ENCODE results near the gene TNNC1. TPM values are rescaled to one million over a fixed set of nuclear protein-coding genes. Genes with fewer than 3 reads are reported as not detected.

The TNNC1 gene
- total RNA-seq, 1 experiment from 2014 or later: 8.3 TPM

Other genes starting within 250 kb of the TNNC1 start
- 0.30 and 0.44 TPM in 2 replicates for gene TLR9, start 228.4 kb downstream of the TNNC1 start, total RNA-seq (2021)
- gene TWF2, start 214.9 kb downstream of the TNNC1 start, total RNA-seq (2021): 102 and 115 TPM in 2 replicates
- gene PPM1M, start 208.3 kb downstream of the TNNC1 start, total RNA-seq (2021): 16.2 TPM in 2 replicates
- gene WDR82, start 175.4 kb downstream of the TNNC1 start, total RNA-seq (2021): 34.2 and 44.5 TPM in 2 replicates
- gene GLYCTK, start 166.2 kb downstream of the TNNC1 start, total RNA-seq (2021): 8.9 and 11.1 TPM in 2 replicates
- 5.9 and 6.6 TPM in 2 replicates for gene DNAH1, start 137.7 kb downstream of the TNNC1 start, total RNA-seq (2021)
- 81.4 and 81.7 TPM in 2 replicates for gene BAP1, start 44.0 kb downstream of the TNNC1 start, total RNA-seq (2021)
- 14.0 and 14.5 TPM in 2 replicates for gene PHF7, start 43.4 kb downstream of the TNNC1 start, total RNA-seq (2021)
- 1.3 and 1.4 TPM in 2 replicates for gene SEMA3G, start 8.9 kb downstream of the TNNC1 start, total RNA-seq (2021)
- 66.1 and 68.0 TPM in 2 replicates for gene NISCH, start 1.6 kb upstream of the TNNC1 start, total RNA-seq (2021)
- gene STAB1, start 41.3 kb upstream of the TNNC1 start, total RNA-seq (2021): 0.04 TPM in 1 of 2 replicates, not detected in the other
- gene NT5DC2, start 79.8 kb upstream of the TNNC1 start, total RNA-seq (2021): 172 and 215 TPM in 2 replicates
- 13.3 and 16.5 TPM in 2 replicates for gene UQCC5, start 82.6 kb upstream of the TNNC1 start, total RNA-seq (2021)
- gene PBRM1, start 231.9 kb upstream of the TNNC1 start, total RNA-seq (2021): 35.2 and 42.8 TPM in 2 replicates
- 82.3 and 91.2 TPM in 2 replicates for gene GNL3, start 232.0 kb upstream of the TNNC1 start, total RNA-seq (2021)

All from PC-9 (cell line).